IMR-90 (cell line): ENCODE results near the gene RGS12. TPM values are rescaled to one million over a fixed set of nuclear protein-coding genes. Genes with fewer than 3 reads are reported as not detected.

Experiments used
- ATAC-seq: fragments of 200-7000 bp; cut with Tn5 transposase; 2 replicates; pipeline ENCODE4 v1.9.1; 2020; ENCODE audit warnings: low read depth, mild to moderate bottlenecking, moderate library complexity
- BruUV-seq: library from RNA; stranded (reverse); fragments of 400-500 nt; replicated peaks from 2 replicates; lab custom pipeline; 2021; lab: Mats Ljungman, UMichigan
- CTCF ChIA-PET: fragments of 300-600 bp; formaldehyde crosslinking; extraction: SDS; loops from one replicate; lab custom pipeline; 2021; ENCODE audit warnings: antibody characterized with exemption; lab: Yijun Ruan, JAX
- POLR2A ChIA-PET: fragments of 300-600 bp; sonication (Branson Sonifier 250); formaldehyde crosslinking; loops from one replicate; lab custom pipeline; 2022; ENCODE audit warnings: antibody characterized with exemption; ENCODE audit not compliant: unreplicated experiment; lab: Charles Lee
- DNase-seq: peaks from one replicate; pipeline ENCODE4 v3.0.0; 2013
- H2AFZ ChIP-seq: replicated peaks from 2 replicates; pipeline ENCODE3; 2013; ENCODE audit warnings: low read length, mild to moderate bottlenecking; ENCODE audit not compliant: poor library complexity
- H2AK5ac ChIP-seq: 2 replicates; pipeline ENCODE4 v1.6.1; 2013; ENCODE audit warnings: low read depth, low read length, inconsistent platforms
- H2AK9ac ChIP-seq: replicated peaks from 2 replicates; pipeline ENCODE3; 2013; ENCODE audit warnings: mild to moderate bottlenecking, low read depth, low read length, moderate library complexity; ENCODE audit not compliant: poor library complexity
- H2BK120ac ChIP-seq: 2 replicates; pipeline ENCODE4 v1.6.1; 2013; ENCODE audit warnings: low read depth, low read length, inconsistent platforms
- H2BK15ac ChIP-seq: 3 replicates; pipeline ENCODE4 v1.6.1; 2013; ENCODE audit warnings: low read depth, low read length, inconsistent platforms
- H2BK20ac ChIP-seq: 2 replicates; pipeline ENCODE4 v1.6.1; 2013; ENCODE audit warnings: low read depth, mild to moderate bottlenecking, inconsistent platforms, low read length, moderate library complexity
- H2BK5ac ChIP-seq: 2 replicates; pipeline ENCODE4 v1.6.1; 2013; ENCODE audit warnings: mild to moderate bottlenecking, low read depth, low read length, inconsistent platforms; ENCODE audit not compliant: poor library complexity, severe bottlenecking
- H3K14ac ChIP-seq: replicated peaks from 2 replicates; pipeline ENCODE4 v1.6.1; 2013; ENCODE audit warnings: low read depth, low read length, inconsistent platforms
- H3K18ac ChIP-seq: 2 replicates; pipeline ENCODE4 v1.6.1; 2013; ENCODE audit warnings: low read depth, low read length, control low read depth
- H3K23ac ChIP-seq: 2 replicates; pipeline ENCODE4 v1.6.1; 2013; ENCODE audit warnings: low read depth, low read length, inconsistent platforms
- H3K27ac ChIP-seq: 2 replicates; pipeline ENCODE4 v1.5.1; 2013; ENCODE audit warnings: mild to moderate bottlenecking, control low read depth, low read length; ENCODE audit not compliant: insufficient read depth
- H3K27me3 ChIP-seq: 2 replicates; pipeline ENCODE4 v1.6.1; 2013; ENCODE audit warnings: low read length; ENCODE audit not compliant: control insufficient read depth, insufficient read depth
- H3K36me3 ChIP-seq: 2 replicates; pipeline ENCODE4 v1.6.1; 2013; ENCODE audit warnings: low read length, mixed read lengths; ENCODE audit not compliant: control insufficient read depth, insufficient read depth
- H3K4ac ChIP-seq: 2 replicates; pipeline ENCODE4 v1.6.1; 2013; ENCODE audit warnings: low read depth, low read length, inconsistent platforms
- H3K4me1 ChIP-seq: 2 replicates; pipeline ENCODE4 v1.6.1; 2013; ENCODE audit warnings: low read length, mixed read lengths; ENCODE audit not compliant: control insufficient read depth, insufficient read depth
- H3K4me2 ChIP-seq: 2 replicates; pipeline ENCODE4 v1.6.1; 2013; ENCODE audit warnings: low read depth, mild to moderate bottlenecking, control low read depth, low read length, moderate library complexity
- H3K4me3 ChIP-seq: 2 replicates; pipeline ENCODE4 v1.5.1; 2013; ENCODE audit warnings: low read depth, mild to moderate bottlenecking, control low read depth, low read length, moderate library complexity; ENCODE audit not compliant: insufficient read depth
- H3K56ac ChIP-seq: 2 replicates; pipeline ENCODE4 v1.6.1; 2013; ENCODE audit warnings: low read length, inconsistent platforms; ENCODE audit not compliant: insufficient read depth; ENCODE audit errors: extremely low read depth
- H3K79me1 ChIP-seq, 2 experiments: 2 replicates each; pipeline ENCODE4 v1.6.1; 2013; ENCODE audit warnings: low read length in 2 of 2, inconsistent platforms in 1 of 2, low read depth in 1 of 2
- H3K9ac ChIP-seq: 2 replicates; pipeline ENCODE4 v1.6.1; 2013; ENCODE audit warnings: low read depth, low read length, control low read depth
- H3K9me1 ChIP-seq: 2 replicates; pipeline ENCODE4 v1.6.1; 2013; ENCODE audit warnings: low read length, inconsistent platforms; ENCODE audit not compliant: insufficient read depth
- H3K9me3 ChIP-seq: 2 replicates; pipeline ENCODE4 v1.6.1; 2013; ENCODE audit warnings: low read length; ENCODE audit not compliant: control insufficient read depth, insufficient read depth
- H4K20me1 ChIP-seq: 2 replicates; pipeline ENCODE4 v1.6.1; 2013; ENCODE audit warnings: low read length, inconsistent platforms; ENCODE audit not compliant: insufficient read depth
- H4K5ac ChIP-seq: 2 replicates; pipeline ENCODE4 v1.6.1; 2013; ENCODE audit warnings: mild to moderate bottlenecking, low read depth, low read length, control low read depth
- H4K8ac ChIP-seq, 2 experiments: 2 replicates each; pipeline ENCODE4 v1.6.1; 2013; ENCODE audit warnings: low read depth in 2 of 2, low read length in 2 of 2, control low read depth in 1 of 2, inconsistent platforms in 1 of 2
- H4K91ac ChIP-seq: 2 replicates; pipeline ENCODE4 v1.6.1; 2013; ENCODE audit warnings: low read depth, low read length, inconsistent platforms; ENCODE audit not compliant: insufficient read depth
- BHLHE40 ChIP-seq: fragments of 150-350 bp; IDR thresholded peaks from 2 replicates; pipeline ENCODE4 v1.6.1; 2016; ENCODE audit warnings: mild to moderate bottlenecking, low read depth, low read length
- CHD1 ChIP-seq: IDR thresholded peaks from 2 replicates; pipeline ENCODE4 v1.6.1; 2012; ENCODE audit warnings: low read depth, low read length, improper control_type of control experiment
- FOS ChIP-seq: fragments of 150-350 bp; IDR thresholded peaks from 2 replicates; pipeline ENCODE4 v1.6.1; 2016; ENCODE audit warnings: low read depth, low read length
- MAFK ChIP-seq: IDR thresholded peaks from 2 replicates; pipeline ENCODE4 v1.6.1; 2012; ENCODE audit warnings: low read depth, low read length, improper control_type of control experiment
- MAZ ChIP-seq: IDR thresholded peaks from 2 replicates; pipeline ENCODE4 v1.6.1; 2012; ENCODE audit warnings: low read depth, mild to moderate bottlenecking, low read length, improper control_type of control experiment, moderate library complexity, borderline replicate concordance
- POLR2A ChIP-seq: IDR thresholded peaks from 2 replicates; pipeline ENCODE4 v1.6.1; 2012; ENCODE audit warnings: mild to moderate bottlenecking, low read depth, low read length
- RAD21 ChIP-seq: IDR thresholded peaks from 2 replicates; pipeline ENCODE4 v1.6.1; 2012; ENCODE audit warnings: low read length, improper control_type of control experiment
- RCOR1 ChIP-seq: IDR thresholded peaks from 2 replicates; pipeline ENCODE4 v1.6.1; 2012; ENCODE audit warnings: mild to moderate bottlenecking, low read length, improper control_type of control experiment; ENCODE audit not compliant: insufficient replicate concordance
- RFX5 ChIP-seq: IDR thresholded peaks from 2 replicates; pipeline ENCODE4 v1.8.0; 2012; ENCODE audit warnings: low read depth, mild to moderate bottlenecking, low read length, moderate library complexity
- SMC3 ChIP-seq: fragments of 150-350 bp; IDR thresholded peaks from 2 replicates; pipeline ENCODE4 v1.6.1; 2016; ENCODE audit warnings: low read depth, mild to moderate bottlenecking, antibody characterized with exemption, low read length, moderate library complexity
- WGBS, 2 experiments: methylation state at CpG; one replicate each; pipeline versions ENCODE4 v1.1.5 to v1.1.7; 2013; ENCODE audit warnings: missing lambda C conversion rate in 2 of 2; ENCODE audit not compliant: insufficient read length in 1 of 2; ENCODE audit errors: extremely low coverage in 2 of 2; 5-methylcytosine and 5-hydroxymethylcytosine counted together
- dilution Hi-C: fragments of 300-500 bp; cut with HindIII; formaldehyde crosslinking; loops from one replicate; pipeline ENCODE4 v1.14.3; 2018; ENCODE audit warnings: low sequenced_read_pairs; ENCODE audit not compliant: unreplicated experiment
- in situ Hi-C: fragments of 300-500 bp; cut with MboI; formaldehyde crosslinking; loops from 3 replicates; pipeline ENCODE4 v1.14.3; 2019; ENCODE audit warnings: low sequenced_read_pairs, inconsistent platforms, mixed read lengths
- intact Hi-C: fragments of 100-400 bp; cut with micrococcal nuclease; formaldehyde crosslinking; loops from 2 replicates; pipeline ENCODE4 v1.10.0; 2022
- polyA plus RNA-seq, 3 experiments: library from polyadenylated mRNA; depleted of rRNA; stranded (reverse); fragments of >200 nt; gene quantifications; 2 replicates each; pipeline ENCODE4 v1.2.3, GENCODE V29; 2012; ENCODE audit warnings: low replicate concordance in 1 of 3
- total RNA-seq: library from RNA; depleted of rRNA; stranded (reverse); fragments of >200 nt; gene quantifications from 2 replicates; pipeline ENCODE4 v1.2.3, GENCODE V29; 2012

The RGS12 gene
- total and polyA plus RNA-seq, 2 of the 4 experiments (the other 2 are of a cell fraction) = 11.8 to 12.0 TPM

DNA sequence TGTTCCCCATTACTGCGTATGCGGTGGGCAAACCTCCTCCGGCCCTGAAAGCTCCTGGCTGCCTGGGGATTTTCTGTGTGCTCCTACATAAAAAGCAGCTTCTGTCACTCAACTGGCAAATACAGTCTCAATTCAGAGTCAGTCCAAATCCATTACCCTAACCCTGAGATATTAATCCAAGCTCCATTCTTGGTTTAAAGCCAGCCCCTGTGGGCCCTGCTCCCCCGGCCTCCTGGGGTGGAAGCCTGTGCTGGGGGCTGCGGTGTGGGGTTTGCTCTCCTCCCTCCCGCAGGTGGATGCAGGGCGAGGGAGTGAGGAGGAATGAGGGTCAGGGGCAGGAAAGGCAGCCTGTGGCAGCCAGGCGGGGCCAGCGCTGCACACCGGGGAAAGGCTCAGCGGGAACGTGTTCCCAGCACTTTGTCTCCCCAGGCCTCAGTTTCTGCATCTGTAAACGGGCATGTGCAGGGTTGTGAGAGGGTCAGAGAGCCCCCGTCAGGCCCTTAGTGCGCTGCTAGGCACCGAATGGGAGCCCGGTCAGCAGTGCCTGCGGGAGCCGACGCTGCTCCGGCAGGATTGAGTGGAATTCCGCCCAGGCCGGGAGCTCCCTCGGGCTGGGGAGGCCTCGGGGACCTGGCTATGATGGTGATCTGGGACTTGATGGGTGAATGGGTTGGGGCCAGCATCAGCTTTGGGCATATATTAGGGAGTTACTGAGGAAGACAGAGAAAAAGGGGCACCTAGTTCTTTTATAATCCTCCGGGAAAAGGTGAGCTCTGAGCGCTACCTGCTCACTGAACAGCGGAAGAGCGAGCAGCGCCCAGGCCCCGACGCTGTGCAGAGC, 6.3 kb upstream of the RGS12 start (continued):
- TF ChIP-seq RFX5 (no peak), BHLHE40 (no peak)

DNA sequence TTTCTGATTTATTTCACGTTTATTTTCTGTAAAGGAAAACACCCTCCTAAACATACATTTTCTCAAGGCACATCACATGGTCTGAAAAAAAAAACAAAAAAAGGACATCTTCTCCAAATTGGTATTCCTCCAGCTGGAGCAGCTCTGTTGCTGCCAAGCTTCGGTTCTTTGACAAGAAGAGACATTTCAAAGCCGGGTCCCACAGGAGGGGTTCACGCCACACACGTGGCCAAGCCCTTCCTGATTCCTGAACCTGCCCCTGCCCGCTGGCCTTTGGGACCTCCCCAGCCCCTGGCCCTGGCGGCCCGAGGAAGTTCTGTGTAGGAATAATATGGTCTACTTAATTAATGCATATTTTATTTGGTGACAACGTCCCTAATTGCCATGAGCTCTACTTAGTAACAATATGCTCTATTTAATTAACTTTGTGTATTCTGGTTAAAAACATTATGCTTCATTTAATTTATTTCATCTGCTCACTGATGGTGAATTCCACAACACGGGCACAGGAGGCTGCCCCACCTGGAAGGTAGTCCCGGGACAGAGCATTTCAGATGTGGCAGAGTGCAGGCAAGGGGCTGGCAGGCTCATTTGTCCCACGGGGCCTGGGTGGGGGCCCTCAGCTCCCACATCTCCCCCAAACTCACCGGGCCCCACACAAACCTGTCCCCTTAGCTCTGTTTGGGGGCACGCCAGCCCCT, 5.4 kb upstream of the RGS12 start:
- H3K9me3 ChIP-seq = no peaks in the 10 kb centered on the region
- H3K18ac ChIP-seq = no peak overlapping the region
- dilution Hi-C loops = no loop called here
- ChIA-PET CTCF (no interaction called here), POLR2A (no interaction called here)
- peaks cover 5% of the 10 kb centered on the region; the same call in 1 of the 2 replicates for H3K4me1 ChIP-seq
- peaks cover 3% of the 10 kb centered on the region; the same call in 1 of the 2 replicates for H3K9me1 ChIP-seq
- peaks cover 0 to 4% of the 10 kb centered on the region in 2 experiments; a peak in 2 of 4 replicates for H3K79me1 ChIP-seq
- H3K36me3 ChIP-seq = no peaks in the 10 kb centered on the region
- BruUV-seq = no TSS peak
- in situ Hi-C loops = no loop called here
- no peak overlapping the region for H2BK120ac ChIP-seq
- 49% methylated on average over 3 of the region's 14 CpGs; no CpG with 5 or more reads in 1 of the 2 experiments for WGBS, 2 experiments
- H3K23ac ChIP-seq = no peak overlapping the region
- H3K4me3 ChIP-seq = no peak overlapping the region
- DNase-seq (no peak), ATAC-seq (no peak)
- H2AK9ac ChIP-seq = no peak overlapping the region
- H3K4me2 ChIP-seq = no peak overlapping the region
- H3K14ac ChIP-seq = no peak overlapping the region
- intact Hi-C loops = no loop called here
- no peak overlapping the region for H2BK20ac ChIP-seq
- no peak overlapping the region for H2BK5ac ChIP-seq
- no peak overlapping the region for H3K4ac ChIP-seq
- no peak overlapping the region for H3K9ac ChIP-seq
- H4K20me1 ChIP-seq = 0 out of 2 replicates have a peak, but pooled peaks cover 2% of the 10 kb centered on the region
- no peak overlapping the region for H2AK5ac ChIP-seq
- H2BK15ac ChIP-seq = no peak overlapping the region
- H3K56ac ChIP-seq = no peak overlapping the region
- no peak overlapping the region for H3K27ac ChIP-seq
- no peak overlapping the region for H2AFZ ChIP-seq
- TF ChIP-seq FOS (no peak), BHLHE40 (no peak), SMC3 (no peak), MAZ (no peak), RAD21 (no peak), POLR2A (no peak), RFX5 (no peak), MAFK (no peak), CHD1 (no peak), RCOR1 (no peak)
- H4K91ac ChIP-seq = no peak overlapping the region
- no peak overlapping the region for H4K8ac ChIP-seq
- peaks cover 9% of the 10 kb centered on the region; the same call in 1 of the 2 replicates for H3K27me3 ChIP-seq
- no peak overlapping the region for H4K5ac ChIP-seq
